ENCODE measurements around the gene LGR5.

The LGR5 gene

GRCh38 chr12:71439613-71440344, at the start of gene LGR5:
TSS of gene LGR5 (plus strand) at chr12:71439798. CDS start at chr12:71440081, 283 bp downstream.
- peak; percentile 12 for DNase-seq

- DNase-seq = no peak
Measured at GRCh38 chr12:71392521-71393145, 47.0 kb upstream of the LGR5 start.

GRCh38 chr12:71393625-71394024, 46.0 kb upstream of the LGR5 start:
- no peak for DNase-seq

- DNase-seq = no peak
Measured at GRCh38 chr12:71397433-71397954, 42.1 kb upstream of the LGR5 start.

GRCh38 chr12:71399197-71399596, 40.4 kb upstream of the LGR5 start:
- DNase-seq = no peak

GRCh38 chr12:71400481-71400880, 39.1 kb upstream of the LGR5 start:
- DNase-seq = no peak

GRCh38 chr12:71405884-71406283, 33.7 kb upstream of the LGR5 start:
- no peak for DNase-seq

GRCh38 chr12:71407732-71408131, 31.9 kb upstream of the LGR5 start:
- DNase-seq = no peak

- no peak for DNase-seq
Measured at GRCh38 chr12:71410844-71411243, 28.8 kb upstream of the LGR5 start.

- DNase-seq = no peak
Measured at GRCh38 chr12:71411635-71412034, 28.0 kb upstream of the LGR5 start.

- DNase-seq = no peak
Measured at GRCh38 chr12:71415336-71416231, 24.0 kb upstream of the LGR5 start.

GRCh38 chr12:71417181-71417580, 22.4 kb upstream of the LGR5 start:
- DNase-seq = no peak

GRCh38 chr12:71420775-71421406, 18.7 kb upstream of the LGR5 start:
- DNase-seq = no peak

- no peak for DNase-seq
Measured at GRCh38 chr12:71425568-71426299, 13.9 kb upstream of the LGR5 start.

GRCh38 chr12:71426300-71427047, 13.1 kb upstream of the LGR5 start:
- DNase-seq = no peak

GRCh38 chr12:71430756-71431155, 8.8 kb upstream of the LGR5 start:
- no peak for DNase-seq

GRCh38 chr12:71431991-71432390, 7.6 kb upstream of the LGR5 start:
- DNase-seq = no peak

- no peak for DNase-seq
Measured at GRCh38 chr12:71432936-71433335, 6.7 kb upstream of the LGR5 start.

- no peak for DNase-seq
Measured at GRCh38 chr12:71436696-71437095, 2.9 kb upstream of the LGR5 start.

GRCh38 chr12:71438670-71439361, 782 bp upstream of the LGR5 start:
- DNase-seq = no peak

- no peak for DNase-seq
Measured at GRCh38 chr12:71439362-71439612, 311 bp upstream of the LGR5 start.
